Islet of Langerhans (tissue), 1 donor: ENCODE data around the gene KRT35.

ENCODE experiments used
- FAIRE-seq: peaks from one replicate; lab custom pipeline; 2011; peaks lifted over from hg19 to GRCh38; lab: Jason Lieb, UNC

KRT35 gene

DNA sequence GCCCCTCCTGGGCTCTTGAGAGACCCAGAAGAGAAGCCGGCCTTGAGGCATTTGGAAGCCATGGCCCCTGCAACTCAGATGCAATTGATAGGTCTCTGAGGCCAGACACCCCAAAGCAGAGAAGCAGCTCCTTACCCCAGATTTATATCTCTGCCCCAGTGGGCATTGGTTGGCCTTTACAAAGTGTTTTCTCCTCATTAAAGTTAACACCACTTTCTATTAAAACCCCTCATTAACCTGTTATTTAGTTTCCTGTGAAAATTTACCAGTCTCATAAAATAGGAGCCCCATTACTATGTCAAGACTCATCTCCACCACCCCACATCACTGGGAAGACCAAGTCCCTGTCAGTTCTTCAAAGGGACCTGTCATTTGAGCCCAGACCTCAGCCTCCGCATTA lies at the start of gene KRT35:
Gene KRT35, minus strand, starts transcription at position 116 of the 400 bp plus-strand sequence. Its CDS starts 54 bp downstream, at position 62.
- no peak for FAIRE-seq

DNA sequence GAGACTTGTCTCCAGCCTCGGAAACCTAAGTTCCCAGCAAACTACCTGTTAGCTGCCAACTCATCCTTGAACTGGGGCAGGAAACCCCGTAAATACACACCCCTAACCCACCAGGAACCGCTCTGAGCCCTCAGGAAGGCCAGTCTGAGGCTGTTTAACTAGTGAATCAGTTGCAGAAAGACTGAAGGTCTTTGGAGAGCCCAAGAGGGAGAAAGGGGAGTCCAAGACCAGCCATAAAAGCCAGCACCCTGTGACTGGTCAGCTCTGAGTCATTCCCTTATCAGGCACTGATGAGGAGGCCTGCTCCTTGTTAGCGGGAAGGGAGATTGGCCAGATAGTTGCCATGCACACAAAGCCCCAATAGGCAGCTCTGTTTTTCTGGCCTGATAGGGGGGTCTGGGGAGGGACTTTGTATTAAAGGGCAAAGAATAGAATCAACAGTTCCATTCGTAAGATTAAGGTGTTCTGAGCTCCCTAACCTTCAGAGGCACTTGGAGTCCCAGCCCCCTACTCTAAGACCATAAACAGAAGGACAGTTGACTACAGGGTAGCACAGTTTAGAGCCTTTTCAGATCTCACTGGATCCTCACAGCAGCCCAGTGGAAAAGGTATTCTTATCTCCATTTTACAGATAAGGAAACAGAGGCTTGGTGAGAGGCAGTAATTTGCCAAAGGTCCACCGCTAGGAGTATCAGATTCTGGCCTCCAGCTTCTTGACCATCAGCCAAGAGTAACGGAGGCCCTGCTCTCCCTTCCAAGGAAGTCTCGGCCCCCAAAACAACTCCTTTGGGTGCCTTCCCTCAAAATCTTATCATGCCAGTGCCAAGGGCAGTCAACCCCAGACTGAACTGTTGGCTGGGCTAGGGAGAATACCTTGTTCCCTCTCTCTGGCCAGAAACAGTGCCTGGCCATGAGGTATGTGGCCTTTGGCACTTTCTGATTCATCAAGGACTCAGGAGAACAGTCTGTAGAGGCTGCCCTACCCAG lies 49.4 kb upstream of the KRT35 start:
- no peak for FAIRE-seq

DNA sequence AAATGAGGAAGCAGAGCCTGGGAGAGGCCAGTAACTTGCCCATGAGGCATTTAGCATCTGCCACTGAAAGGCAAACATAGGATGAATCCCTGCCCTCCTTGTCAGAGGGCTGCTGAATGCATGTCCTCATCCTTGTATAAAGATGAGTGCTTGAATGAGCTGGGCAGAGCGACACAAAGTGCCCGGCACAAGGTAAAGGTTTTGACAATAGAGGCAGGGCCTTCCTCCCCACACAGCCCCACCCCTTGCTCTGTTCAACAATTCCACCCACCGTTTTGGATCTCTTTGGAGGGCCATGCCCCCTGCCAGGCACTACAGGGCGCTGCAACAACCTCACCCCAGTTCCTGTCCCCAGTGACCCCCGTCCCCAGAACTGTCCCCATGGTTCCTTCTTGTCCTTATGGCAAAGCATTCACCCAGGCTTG lies 48.6 kb upstream of the KRT35 start:
- no peak for FAIRE-seq

DNA sequence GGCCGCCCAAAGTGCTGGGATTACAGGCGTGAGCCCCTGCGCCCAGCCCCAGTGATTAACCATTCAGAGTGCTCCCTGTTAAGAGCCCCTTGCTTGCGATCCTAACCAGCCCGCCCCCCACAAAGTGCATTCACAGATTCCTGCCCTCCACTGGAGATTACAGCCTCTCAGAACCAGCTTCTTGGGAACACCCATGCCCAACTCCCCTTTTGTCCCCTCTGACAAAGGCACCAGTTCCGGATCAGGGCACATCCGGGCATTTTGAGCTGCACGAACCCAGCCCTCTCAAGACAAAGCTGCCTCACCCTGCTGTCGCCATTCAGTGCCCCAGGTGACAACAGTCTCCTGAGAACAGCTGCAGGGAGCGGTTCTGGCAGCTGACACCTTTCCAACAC lies 48.0 kb upstream of the KRT35 start:
- no peak for FAIRE-seq

DNA sequence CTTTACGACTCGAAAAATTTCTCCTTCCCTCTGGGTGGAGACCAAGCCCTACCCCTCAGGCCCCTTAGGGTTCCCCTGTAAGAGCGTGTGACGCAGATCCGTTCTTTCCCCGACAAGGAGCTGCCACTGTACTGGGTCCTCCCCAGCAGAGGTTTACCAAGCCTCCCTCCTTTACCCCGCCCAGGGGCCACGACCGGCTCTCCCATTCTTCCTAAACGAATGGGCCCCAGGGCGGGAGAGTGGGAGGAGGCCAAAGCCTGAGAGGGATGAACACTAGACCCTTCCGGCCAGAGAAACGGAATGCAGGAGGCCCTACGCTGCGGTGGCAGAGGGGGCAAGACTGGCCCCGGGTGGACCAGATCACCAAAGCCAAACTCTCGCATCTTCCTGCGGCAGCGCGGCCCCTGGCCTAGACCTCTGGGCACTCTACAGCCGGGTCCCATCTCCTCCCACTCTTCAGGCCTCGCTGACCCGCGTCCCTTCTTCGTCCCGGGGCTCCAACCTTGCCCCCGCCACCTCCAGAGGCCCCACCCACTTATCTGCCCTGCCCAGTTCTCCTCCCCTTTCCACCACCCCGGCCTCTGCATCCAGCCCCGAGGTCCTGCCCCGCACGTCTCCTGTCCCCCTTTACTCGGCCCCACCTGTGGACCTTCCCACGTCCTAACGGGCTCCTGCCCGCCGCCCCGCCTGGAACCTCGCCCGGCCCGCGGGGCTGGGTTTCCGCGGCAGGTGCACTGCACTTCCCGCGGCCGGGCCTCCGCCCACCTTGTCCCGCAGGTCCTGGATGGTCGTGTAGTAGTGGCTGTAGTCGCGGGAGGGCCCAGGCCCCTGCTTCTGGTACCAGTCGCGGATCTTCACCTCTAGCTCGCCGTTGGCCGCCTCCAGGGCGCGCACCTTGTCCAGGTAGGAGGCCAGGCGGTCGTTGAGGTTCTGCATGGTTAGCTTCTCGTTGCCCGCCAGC lies 46.4 kb upstream of the KRT35 start:
- no peak for FAIRE-seq

DNA sequence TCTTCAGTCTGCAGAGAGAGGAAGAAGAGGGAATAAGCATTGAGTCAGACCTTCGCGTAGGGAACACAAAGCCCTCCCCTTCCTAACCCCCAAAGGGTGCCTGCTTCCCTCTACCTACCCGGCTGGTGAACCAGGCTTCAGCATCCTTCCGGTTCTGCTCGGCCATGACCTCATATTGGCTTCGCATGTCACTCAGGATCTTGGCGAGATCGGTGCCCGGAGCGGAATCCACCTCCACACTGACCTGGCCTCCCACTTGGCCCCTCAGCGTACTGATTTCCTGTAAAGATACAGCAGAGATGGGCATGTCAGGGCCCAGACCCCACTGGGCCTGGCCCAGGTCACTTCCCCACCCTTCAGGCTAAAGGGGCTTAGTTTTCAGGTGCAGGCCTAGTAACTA lies 43.3 kb upstream of the KRT35 start:
- no peak for FAIRE-seq

DNA sequence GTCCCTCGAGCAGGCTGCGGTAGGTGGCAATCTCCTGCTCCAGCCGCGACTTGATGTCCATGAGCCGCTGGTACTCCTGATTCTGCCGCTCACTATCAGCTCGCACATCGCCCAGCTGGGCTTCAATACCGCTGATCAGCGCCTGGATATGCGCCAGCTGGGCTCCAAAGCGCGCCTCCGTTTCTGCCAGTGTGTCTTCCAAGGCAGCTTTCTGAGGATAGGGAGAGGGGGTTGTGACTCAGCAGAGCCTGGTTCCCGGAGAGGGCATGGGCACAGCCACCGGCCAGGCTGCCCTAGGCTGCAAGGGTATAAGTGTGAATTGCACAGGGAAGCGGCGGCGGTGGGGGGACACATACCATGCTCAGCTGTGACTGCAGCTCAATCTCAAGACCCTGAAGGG lies 42.8 kb upstream of the KRT35 start:
- no peak for FAIRE-seq

DNA sequence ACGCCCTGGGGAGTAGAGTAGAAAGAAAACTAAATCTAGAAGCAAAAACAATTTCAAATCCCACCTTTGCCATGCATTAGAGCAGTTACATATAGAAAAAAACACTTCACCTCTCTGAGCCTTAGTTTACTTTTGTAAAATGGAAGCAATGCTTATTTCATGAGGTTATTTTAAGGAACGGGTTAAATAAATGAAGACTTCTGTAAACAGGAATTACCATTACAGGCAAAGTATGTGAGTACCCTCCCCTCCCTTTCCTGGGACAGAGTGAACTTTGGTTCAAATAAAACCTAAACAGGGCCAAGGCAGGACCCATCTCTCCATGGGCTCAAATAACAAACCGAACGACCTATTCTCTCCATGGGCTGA lies 42.3 kb upstream of the KRT35 start:
- FAIRE-seq = no peak

DNA sequence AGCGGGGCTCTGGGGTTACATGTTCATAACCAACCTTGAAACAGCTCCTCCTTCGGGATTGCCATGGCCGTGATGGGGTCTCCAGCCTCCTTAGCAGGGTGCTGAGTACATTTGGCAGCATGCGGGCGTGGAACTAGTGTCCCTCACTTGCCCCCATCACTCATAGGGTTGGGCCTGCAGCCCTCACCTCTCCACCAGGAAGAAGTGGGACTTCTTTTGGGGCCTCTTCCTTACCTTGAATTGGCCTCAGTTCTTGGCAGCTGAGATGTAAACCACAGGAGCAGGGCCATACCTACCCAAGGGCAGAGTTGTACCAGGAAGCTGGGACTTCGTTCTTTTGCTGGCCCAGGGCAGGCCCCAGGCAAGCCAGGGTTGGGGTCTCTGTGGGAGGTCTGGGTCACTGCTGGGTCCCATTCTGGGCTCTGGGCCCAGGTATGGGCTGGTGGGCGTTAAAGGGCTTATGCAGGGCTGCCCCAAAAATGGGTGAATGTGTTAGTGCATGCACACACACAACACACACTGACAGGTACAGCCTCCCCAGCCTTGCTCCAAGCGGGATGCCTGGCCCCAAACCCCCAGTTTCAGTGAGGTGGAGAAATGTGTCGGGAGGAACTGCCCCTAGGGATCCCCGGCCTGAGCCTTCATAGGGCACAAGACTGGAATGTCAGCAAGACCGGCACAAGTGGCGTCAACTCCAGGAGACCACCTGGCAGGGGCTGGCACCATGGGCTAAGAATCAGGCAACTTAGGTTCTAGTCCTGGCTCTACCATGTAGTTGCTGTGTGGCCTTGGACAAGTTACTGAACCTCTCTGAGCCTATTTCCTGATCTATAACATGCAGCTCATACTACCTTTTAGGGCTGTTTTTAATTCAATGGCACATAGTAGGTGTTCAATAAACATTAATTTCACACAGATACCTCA lies 41.6 kb upstream of the KRT35 start:
- no peak for FAIRE-seq

DNA sequence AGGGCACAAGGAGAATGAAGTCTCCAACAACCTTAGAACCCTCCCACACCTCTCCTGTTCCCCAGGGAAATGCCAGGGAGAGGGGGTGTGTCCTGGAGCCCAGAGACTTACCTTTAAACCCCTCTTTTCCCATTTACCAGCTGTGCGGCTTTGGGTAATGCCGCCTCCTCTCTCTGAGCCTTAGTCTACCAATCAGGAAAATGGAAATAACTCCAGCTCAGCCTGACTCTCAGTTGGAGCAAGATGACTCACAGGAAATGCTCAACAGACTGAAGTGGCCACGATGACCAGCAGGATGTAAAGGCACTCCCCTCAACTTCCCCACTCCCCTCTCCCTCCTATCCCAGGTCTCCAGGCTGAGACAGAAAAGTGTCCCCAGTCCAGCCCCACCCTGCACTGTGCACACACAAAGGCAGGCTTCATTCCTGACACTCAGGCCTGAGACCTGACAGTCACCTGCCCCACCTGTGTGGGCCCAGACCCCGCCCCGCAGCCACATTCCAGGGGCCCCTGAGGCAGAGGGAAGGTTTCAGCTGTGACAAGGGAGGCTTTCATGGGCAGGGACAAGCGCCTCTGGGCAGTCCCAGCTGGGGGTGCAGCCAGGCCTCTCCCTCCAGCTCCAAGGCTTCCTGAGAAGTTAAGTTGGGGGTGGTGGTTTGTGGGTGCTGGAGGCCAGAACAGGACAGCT lies 40.8 kb upstream of the KRT35 start:
- no peak for FAIRE-seq

DNA sequence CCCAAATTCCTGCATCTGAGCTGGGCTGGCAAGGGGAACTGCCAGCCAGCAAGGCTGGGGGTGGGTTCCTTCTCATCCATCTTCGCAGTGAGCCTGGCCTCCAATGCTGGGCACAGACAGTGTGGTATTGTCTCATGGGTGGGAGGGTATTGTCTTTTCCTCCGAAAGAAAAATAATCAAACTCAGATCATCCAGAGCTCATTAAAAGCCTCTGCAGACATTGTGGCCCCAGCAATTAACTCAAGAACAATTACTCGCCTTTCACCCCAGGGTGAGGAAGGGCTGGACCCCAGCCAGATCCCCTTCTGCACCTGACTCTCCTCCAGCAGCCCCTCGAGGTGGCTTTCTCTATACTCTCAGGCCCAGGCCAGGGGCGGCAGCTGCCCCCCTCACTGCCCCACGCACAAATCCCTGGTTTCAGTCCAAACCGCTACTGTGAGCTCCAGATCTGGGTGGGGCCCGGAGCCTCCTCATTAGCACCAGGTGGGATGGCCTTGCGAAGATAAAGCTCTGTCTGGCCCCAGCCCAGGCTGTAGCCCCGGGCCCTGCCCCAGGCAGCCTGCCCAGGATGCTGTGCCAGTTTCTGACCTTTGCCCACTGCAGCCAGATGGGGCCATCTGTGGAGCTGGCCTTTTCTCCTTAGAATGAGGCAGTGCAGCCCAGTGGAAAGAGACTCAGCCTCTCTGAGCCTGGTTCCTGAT lies 40.0 kb upstream of the KRT35 start:
- FAIRE-seq = no peak

DNA sequence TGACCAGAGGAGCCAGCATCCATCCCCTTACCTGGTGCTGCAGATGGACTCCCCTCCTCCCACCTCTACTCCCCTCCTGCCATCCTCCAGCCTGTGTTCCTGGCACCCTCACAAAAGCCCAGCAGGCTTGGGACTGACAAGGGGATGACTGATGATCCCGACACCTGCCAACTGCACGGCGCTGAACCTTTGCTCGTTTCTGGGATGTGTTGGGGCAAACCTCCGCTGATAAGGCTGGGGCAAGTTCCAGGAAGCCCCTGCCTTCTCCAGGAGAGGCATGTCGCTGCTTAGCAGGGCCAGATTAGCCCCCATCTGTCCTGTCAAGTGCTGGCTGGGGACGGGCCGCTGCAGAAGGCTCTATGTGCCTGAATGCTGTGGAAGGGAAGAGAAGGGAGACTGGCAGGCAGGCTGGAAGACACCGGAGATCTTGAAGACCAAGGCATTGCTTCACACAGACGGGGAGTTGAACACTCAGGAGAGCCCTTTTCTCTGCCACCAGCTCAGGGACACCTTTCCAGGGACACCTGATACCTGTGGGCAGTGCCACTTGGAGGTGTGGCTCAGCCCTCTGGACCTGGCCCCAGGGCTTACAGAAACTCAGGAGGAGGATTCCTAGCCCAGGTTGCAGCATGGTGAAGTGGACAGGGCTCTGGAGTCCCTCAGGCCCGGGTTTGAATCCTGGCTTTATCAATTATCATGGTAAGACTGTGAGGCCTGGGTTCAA lies 38.7 kb upstream of the KRT35 start:
- FAIRE-seq = no peak

DNA sequence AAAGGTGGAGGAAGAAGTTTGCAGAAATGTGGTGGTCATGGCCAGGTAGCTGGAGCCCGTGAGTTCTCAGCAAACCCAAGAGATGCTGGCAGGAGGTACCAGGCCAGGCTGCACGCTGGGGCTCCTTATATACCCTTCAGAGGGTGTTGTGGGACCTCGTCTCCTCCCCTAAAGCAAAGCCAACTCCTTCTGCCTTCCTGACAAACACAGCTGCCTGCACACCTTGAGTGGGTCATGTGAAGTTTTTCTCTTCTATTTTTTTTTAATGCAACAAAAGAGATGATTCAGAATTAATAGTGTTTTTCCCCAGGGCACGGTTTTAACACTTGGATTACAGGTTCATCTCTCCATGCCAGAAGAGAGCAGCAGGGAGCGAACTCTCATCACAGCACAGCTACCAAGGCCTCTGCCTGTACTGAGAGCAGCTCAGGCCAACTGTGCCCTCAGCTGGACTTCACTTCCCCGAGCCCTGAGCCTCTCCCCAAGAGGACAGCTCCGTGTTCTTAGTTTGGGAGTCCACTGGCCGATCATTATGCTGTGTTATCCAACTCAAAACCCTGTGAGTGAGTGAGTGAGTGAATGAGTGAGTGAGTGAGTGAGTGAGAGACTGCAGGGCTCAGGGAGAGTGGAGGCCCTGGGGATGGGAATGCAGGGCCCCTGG lies 38.0 kb upstream of the KRT35 start, which contains the start of gene KRT15:
Gene KRT15, minus strand, starts transcription at position 102 of the 661 bp plus-strand sequence. Its CDS starts 63 bp downstream, at position 39.
- FAIRE-seq = no peak

DNA sequence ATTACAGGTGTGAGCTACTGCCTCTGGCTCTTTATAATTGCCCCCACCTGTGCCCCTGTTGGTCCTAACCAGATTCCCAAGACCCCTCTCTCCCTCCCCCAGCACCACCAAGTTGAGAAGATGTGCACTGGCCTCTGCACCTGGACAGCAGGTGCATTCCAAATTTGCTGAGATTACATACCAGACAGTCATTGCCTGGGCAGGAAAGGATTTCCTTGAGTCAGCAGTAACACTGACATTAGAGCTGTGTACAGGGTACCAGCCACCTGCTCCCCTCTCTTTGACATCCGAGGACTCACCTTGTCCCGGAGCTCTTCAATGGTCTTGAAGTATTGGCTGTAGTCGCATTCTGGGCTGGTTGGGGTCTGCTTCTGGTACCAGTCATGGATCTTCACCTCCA lies 37.1 kb upstream of the KRT35 start:
- no peak for FAIRE-seq

DNA sequence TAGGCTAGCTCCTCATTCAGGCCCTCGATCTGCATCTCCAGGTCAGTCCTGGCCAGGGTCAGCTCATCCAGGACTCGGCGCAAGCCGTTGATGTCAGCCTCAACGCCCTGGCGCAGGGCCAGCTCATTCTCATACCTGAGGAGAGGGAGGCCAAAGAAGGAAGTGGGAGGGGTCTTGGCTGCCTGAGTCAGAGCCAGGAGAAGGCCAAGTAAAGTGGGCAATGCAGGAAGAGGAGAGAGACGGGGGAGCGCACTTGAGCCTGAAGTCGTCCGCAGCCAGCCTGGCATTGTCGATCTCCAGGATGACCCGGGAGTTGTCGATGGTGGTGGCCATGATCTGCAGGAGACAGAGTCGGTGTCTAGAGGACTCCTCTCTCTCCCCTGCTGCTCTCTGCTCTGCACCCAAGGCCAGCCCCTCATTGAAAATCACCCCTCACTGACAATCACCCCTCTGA lies 35.9 kb upstream of the KRT35 start:
- no peak for FAIRE-seq

DNA sequence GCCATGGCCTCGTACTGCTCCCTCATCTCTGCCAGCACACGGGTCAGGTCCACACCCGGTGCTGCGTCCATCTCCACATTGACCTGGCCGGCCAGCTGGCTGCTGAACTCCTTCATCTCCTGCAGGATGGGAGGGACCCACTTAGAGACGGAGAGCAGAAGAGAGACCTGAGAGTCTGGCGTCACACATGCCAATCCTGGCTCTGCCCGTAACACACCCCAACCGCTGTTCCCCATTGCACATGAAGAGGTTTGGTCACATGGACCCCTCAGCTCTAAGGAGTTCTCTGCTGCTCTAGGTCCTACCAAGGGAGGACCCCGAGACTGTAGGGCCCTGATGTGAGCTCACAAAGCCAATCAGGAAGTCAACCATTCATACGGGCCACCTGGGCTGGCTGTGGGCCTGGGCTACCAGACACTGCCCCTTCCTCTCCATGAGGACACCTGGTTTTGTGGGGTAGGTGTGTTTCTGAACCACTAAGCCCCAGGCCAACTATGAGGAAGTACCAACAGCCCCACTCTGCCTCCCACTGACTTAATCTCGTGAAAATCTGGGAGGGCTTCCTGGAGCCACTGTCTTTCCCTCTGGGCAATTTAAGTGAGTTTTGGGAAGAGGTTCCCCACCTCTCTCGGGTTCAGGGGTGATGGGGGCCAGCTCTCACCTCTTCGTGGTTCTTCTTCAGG lies 35.3 kb upstream of the KRT35 start:
- FAIRE-seq = no peak

DNA sequence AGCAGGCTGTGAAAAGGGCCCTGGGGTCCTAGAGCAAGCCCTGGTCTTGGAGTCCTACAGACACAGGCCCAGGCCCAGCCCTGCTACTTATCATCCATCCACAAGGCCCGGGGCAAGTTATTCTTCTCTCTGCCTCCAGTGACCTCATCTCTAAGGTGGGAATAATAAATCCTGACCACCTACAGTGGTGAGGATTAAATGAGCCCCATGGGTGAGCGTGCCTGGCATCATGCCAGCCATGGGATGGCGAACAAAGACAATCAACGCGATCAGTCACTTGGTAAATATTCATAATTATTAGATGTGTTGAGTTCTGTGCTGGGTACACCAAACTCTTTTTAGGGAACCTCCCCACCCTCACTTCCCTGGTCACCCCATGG lies 32.2 kb upstream of the KRT35 start:
- no peak for FAIRE-seq

DNA sequence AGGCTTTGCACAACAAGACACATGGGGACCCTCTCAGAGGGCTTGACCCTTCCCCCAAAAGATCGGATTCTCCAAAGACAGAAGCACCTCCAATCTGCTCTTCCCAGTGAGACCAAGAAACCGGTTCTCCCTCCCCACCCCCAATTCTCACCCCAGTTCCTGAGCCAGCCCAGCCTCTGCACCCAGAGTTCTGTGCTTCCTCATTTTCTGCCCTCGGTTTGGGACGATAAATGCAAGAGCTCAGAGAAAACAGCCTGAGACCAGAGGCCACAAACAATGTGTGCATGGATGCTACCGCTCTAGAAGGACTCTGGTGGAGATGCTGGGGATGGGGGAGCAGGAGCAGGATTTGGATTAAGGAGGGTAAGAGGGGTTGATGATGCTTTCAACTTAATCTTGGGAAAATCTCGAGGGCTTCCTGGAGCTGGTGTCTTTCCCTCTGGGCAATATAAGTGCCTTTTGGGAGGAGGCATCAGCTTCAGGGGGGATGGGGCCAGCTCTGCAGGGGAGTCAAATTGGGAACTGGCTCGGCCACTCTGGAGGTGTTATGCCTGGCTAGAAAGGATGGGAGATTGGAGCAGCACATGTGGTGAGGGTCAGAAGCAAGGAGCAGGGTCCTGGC lies 31.7 kb upstream of the KRT35 start:
- no peak for FAIRE-seq
